GM21515 (cell line): ENCODE results near the gene ITPA.
A peak's percentile ranks its signal among the peaks of the same experiment; 100 is the strongest.
"Not testable (repeated sequence)": the region's sequence is repeated elsewhere in the genome, so short reads cannot be mapped to it uniquely, and the experiment has no call there.

ENCODE experiments used
- ATAC-seq: cut with Tn5 transposase; IDR thresholded peaks from one replicate; pipeline ENCODE4 v1.9.1; 2021; ENCODE audit not compliant: unreplicated experiment

ITPA gene

DNA sequence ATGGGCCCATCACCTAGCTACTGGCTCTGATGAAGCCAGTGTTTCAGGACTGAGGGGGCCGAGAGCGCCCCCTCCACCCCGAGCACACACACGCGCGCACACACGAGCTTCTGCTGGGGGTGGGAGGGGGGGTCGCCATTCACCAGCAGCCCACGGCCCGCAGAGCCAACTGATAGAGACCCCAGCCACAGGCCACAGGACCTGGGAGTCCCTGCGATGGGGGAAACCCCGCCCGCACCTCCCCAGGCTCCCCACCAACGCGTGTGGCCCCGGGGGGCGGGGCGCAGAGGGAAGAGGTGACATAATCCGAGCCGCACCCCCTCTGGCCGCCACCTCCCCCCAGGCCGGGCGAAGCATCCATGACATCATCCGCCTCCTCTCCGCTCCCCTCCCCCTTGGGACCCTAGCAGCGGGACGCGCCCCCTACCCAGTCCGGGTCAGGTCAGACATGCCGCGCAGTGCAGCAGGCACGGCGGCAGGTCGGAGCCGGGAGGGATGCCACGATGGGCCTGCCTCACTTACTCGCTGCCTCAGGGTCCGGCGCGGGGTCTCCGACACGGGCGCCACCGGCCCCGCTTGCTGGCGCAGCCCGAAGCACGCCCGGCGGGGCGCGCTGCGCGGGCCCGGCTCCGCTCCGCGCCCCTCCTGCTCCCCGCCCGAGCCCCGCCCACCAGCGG lies 36.2 kb upstream of the ITPA start, which contains the start of gene LZTS3:
Gene LZTS3, minus strand, starts transcription at position 617 of the 677 bp plus-strand sequence. CDS start 6,386 bp downstream, outside the sequence.
- peak; percentile 51 for ATAC-seq

DNA sequence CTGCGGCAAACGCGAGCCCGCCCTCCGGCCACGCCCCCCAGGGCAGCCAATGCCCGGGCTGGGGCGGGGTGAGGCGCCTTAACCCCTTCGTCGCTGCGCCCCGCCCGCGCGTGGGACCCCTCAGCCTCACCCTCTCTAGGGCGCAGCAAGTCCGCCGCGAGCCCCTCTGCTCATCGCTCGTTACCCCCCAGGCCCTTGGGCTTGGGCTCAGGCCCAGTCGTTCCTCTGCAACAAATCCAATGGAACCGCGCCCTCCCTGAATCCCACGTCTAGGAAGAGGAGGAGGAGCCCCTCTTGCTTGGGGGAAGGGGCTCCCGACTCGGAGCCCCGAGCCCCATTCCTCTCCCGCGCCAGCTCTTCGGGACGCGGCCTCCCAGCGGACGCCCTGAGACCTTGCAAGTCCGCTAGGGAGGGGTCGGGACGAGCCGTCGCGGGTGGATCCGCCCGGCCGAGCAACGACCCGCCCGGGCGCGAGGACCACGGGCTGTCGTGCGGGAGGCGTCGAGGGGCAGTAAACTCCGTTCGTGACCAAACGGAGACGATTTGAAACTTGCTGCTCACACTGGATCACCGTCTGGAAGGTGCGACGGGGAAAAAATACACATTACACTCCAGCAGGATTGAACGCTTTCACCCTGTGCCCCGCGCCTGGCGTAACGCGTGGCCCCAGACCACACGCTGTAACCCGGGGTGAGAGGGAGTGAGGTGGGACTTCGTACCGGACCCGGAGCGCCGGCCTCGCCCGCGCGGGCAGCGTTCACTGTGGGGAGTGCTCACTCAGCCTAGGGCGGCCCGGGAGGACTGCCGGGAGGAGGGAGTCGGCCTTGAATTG lies 35.5 kb upstream of the ITPA start:
- ATAC-seq, result peak; percentile 81

DNA sequence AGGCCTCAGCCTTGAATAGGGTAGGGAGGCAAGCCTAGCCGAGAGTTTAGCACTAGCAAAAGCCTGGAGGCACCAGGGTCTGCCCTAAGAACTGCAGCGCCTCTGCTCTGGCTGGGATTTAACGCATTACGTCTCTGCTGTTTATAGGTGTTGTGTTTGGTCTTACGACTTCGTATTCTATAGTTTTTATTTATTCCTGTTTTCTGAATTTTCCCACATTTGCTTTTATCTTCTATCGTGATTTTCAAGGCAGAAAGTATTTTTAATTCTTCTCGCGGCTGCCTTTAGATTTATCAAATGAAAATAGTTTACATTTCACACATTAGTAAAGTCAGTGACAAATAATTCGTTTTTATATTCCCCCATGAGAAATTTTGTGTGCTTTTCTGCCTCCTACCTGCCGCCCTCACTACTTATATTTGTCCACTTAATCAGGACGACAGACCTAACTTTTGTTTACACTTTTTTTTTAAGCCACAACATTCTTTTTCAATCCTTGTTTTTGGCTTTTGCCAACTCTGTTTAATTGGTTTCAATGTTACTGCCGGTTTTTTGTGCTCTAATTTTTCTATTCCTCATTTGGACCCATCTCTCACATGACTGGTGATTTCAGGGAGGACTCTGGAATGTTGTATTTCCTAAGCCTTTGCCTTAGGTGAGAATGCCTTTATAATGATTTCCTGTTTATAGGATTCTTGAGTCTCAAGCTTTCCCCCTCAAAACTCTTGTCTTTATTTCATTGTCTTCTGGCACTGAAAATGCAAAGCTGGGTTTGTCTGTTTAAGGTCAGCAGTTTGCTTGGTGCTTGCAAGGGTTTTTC lies 34.6 kb upstream of the ITPA start:
- ATAC-seq, result no peak

DNA sequence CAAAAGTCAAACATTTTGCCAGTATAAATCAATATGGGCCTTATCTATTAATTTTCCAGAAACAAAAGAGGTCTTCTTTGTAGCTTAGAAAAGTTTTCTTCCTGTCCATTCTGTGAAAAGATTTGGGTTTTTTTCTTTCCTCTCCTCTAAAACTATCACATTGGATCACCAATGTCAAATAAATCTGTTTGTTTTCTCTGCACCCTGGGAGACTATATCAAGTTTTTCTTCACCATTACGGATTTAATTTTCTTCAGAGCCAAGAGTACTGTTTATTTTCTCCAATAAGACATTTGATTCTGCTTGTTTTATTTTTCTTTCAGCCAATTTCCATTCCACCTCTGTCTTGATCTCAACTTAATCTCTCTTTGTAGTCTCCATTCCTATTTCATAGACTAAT lies 34.0 kb upstream of the ITPA start:
- no peak for ATAC-seq

GRCh38 chr20:3177746-3178485 lies 31.4 kb upstream of the ITPA start:
- ATAC-seq, result no peak

GRCh38 chr20:3180319-3180718 lies 29.0 kb upstream of the ITPA start:
- no peak for ATAC-seq

GRCh38 chr20:3181270-3181669 lies 28.0 kb upstream of the ITPA start:
- ATAC-seq, result no peak

- not testable (repeated sequence) for ATAC-seq
Observed at GRCh38 chr20:3182429-3182828, 26.9 kb upstream of the ITPA start.

- no peak for ATAC-seq
Observed at GRCh38 chr20:3183896-3184612, 25.2 kb upstream of the ITPA start.

GRCh38 chr20:3187861-3188260 lies 21.4 kb upstream of the ITPA start:
- ATAC-seq, result not testable (repeated sequence)

GRCh38 chr20:3188823-3189413 lies 20.4 kb upstream of the ITPA start:
- no peak for ATAC-seq

GRCh38 chr20:3189561-3190131 lies 19.7 kb upstream of the ITPA start:
- no peak for ATAC-seq

GRCh38 chr20:3190681-3191111 lies 18.6 kb upstream of the ITPA start:
- no peak for ATAC-seq

DNA sequence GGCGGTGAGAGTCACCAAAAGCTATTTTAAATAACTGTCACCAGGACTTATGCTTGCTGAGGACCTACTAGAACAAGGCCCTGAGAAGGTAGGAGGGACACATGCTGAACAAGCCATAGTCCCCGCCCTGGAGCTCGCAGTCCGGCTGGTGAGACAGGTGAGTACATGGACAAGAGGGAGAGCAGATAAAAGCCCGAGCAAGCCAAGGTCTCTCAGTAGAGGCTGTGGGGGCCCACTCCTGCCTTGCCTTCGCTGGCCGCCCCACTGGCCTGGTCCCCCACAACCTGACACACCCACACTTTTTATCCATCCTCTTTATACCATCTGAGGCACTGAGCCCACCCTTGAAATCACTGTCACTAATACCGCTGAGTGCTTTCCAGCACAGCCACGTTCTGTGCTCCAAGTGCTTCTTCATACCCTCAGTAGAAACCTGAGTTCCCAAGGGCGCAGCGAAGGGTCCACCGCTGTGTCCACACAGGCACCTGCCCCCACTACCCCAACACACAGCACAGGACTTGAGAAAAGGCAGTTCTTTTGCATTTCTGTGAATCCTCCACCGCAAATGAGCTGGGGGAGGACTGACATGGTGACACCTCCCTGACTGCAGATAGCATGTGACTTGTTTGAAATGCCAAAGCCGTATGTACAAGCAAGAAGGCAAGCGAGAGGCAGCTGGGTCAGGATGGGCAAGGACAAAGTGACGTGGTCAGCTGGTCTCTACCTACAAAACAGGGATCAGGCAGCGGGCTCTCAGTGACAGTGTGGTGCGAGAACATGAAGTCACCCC lies 16.9 kb upstream of the ITPA start:
- no peak for ATAC-seq

- ATAC-seq, result no peak
Observed at GRCh38 chr20:3193806-3194616, 15.3 kb upstream of the ITPA start.

DNA sequence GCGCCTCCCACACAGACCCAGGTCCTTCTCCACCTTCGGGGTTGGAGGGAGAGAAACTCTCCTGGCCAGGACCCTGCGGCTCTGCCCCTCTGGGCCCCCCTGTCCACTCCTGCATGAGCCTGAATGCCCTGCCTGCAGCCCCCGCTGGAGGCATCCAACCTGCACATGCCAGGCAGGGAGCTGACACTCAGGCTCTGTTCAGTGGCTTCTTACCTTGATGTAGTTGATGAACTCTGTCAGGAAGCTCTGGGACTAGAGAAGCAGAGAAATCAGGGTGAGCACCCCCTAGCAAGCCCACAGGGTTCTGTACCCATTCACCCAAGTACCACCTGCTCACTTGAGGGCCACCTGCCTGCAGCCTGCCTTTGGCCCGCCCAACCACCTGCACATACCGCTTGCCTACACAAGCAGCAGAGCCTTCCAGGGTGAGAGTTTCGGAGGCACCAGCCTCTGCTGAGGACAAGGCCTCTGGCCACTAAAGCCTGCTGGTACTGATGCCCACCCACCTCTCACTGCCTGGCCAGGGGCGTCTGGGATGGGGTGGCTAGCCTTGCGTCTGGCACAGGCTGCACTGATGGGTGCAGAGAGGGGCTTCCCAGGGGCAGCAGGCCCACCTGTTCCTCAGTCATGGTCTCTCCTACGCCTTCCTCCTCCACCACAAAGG lies 14.5 kb upstream of the ITPA start:
- no peak for ATAC-seq

DNA sequence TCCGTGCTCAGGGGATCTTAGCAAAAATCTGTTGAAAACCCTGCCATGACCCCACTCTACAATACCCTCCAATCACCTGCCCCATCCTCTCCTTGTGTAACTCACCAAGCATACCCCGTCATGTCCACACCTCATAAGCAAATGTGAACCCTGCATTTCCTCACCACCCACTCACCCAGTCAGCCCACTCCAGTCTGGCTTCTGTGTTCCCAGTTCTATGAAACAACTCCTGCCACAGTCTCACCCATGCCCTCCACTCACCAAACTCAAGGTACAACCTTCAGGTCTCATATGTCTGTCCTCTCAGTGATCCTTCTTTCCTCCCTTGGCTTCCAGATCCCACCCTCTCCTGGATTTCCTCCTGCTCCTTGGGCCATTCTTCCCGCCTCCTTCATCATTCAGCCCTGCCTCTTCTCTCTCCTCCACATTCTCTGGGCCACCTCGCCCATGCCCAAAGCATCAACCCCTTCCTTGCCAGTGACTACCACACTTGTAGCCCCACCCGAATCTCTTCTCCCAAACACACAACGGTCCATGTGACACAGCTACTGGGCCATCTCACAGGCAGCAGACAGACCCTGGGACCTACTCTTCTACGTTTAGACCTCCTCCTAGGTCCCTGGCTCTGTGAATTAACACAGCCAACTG lies 13.6 kb upstream of the ITPA start:
- no peak for ATAC-seq
